ENCODE data around the gene STRADB. TPM values are rescaled to one million over a fixed set of nuclear protein-coding genes. Genes with fewer than 3 reads are reported as not detected.

STRADB gene
- total and polyA plus RNA-seq, 2 donors (not counting 3 experiments of a cell fraction or from before 2014, with no cell fraction given): 6.9 to 16.6 TPM

- H3K4me2 ChIP-seq (ENCODE audit: insufficient read depth, low read length): no peak overlapping the region
- TF ChIP-seq MYC (IDR thresholded peaks at IDR 0.05; ENCODE audit: low read depth, low read length): no peak
- TF ChIP-seq MAX (IDR thresholded peaks at IDR 0.05; ENCODE audit: insufficient read depth, insufficient read length): no peak
- TF ChIP-seq CTCF (IDR thresholded peaks at IDR 0.05; ENCODE audit: extremely low read depth in 1 of 2, insufficient read depth in 1 of 2, low read depth in 1 of 2, low read length in 2 of 2): no peak
- no peak for TF ChIP-seq FOS (IDR thresholded peaks at IDR 0.05; ENCODE audit: borderline replicate concordance, insufficient read depth, low read length)
- TF ChIP-seq POLR2A (IDR thresholded peaks at IDR 0.05; ENCODE audit: low read depth, low read length): no peak
- no peak for TF ChIP-seq POLR2AphosphoS5 (IDR thresholded peaks at IDR 0.05; ENCODE audit: insufficient read depth, low read depth, low read length)
- TF ChIP-seq JUN (IDR thresholded peaks at IDR 0.05; ENCODE audit: borderline replicate concordance, insufficient read depth, insufficient read length, low read depth): no peak
- no peak for TF ChIP-seq EZH2 (IDR thresholded peaks at IDR 0.05; ENCODE audit: borderline replicate concordance, low read depth, low read length, severe bottlenecking)
- H2AFZ ChIP-seq (ENCODE audit: low read depth, low read length): no peak overlapping the region
- no peak overlapping the region for H3K4me3 ChIP-seq (replicated peaks in 1 of 3; ENCODE audit: insufficient read depth in 1 of 3, low read depth in 1 of 3, low read length in 3 of 3)
- H4K20me1 ChIP-seq (replicated peaks; ENCODE audit: control insufficient read depth, extremely low read depth, insufficient read depth, low read length): no peaks in the 10 kb centered on the region
- H3K36me3 ChIP-seq (ENCODE audit: control insufficient read depth in 2 of 2, extremely low read depth in 1 of 2, insufficient read depth in 2 of 2, low read length in 2 of 2): no peaks in the 10 kb centered on the region
- POLR2A ChIA-PET: no interaction called here
- no TSS peak for BruUV-seq (replicated peaks)
- H3K4me1 ChIP-seq (ENCODE audit: control insufficient read depth, extremely low read depth, insufficient read depth, low read length): no peaks in the 10 kb centered on the region
- DNase-seq (ENCODE audit: low read depth, low spot score): no peak
- H3K9me1 ChIP-seq (replicated peaks; ENCODE audit: control insufficient read depth, extremely low read depth, insufficient read depth, low read length): no peaks in the 10 kb centered on the region
- no peaks in the 10 kb centered on the region for H3K27me3 ChIP-seq (ENCODE audit: control insufficient read depth in 2 of 2, insufficient read depth in 2 of 2, low read length in 2 of 2)
- no peaks in the 10 kb centered on the region for H3K9me3 ChIP-seq (replicated peaks; ENCODE audit: control insufficient read depth, insufficient read depth, low read length)
- H3K27ac ChIP-seq (ENCODE audit: insufficient read depth, low read depth, low read length): no peak overlapping the region
- no peak overlapping the region for H3K9ac ChIP-seq (replicated peaks; ENCODE audit: extremely low read depth, insufficient read depth, low read length)
- intact Hi-C loops (cut with micrococcal nuclease): no loop called here
- CTCF ChIA-PET: no interaction called here
- no peaks in the 10 kb centered on the region for H3K79me2 ChIP-seq (ENCODE audit: control insufficient read depth, insufficient read depth, low read length)
- dilution Hi-C loops (cut with MboI; ENCODE audit: extremely low pct_ligation_motif_present, low sequenced_read_pairs): no loop called here
- no peak for FAIRE-seq
Observed at GRCh38 chr2:201515573-201516246, 64.2 kb downstream of the STRADB start.

Data from endothelial cell of umbilical vein (primary cell).